Measurements from ENCODE around the gene MYL3. TPM values are rescaled to one million over a fixed set of nuclear protein-coding genes. Genes with fewer than 3 reads are reported as not detected.

Gene MYL3
- total and polyA plus RNA-seq, 2 experiments from 2014 or later, result not detected

DNA sequence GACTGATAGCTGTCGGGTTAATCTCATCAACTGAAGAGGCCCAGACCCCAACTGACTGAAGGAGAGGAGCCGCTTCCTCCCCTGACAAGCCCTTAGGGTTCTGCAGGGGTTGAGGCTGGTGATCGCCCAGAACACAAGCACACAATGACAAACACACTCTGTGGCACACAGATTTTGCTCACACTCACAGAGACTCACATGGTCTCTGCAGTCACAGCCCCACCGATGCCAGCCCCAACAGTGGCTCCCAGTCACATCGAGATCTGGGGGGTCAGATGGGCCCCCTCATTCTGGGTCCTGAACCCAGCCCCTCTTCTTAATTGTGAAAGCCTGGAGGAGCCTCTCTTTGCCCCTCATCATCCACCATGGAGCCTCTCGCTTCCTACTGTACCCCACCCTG, 31.0 kb upstream of the MYL3 start:
- H3K9me3 Mint-ChIP-seq, result no peaks in the 10 kb centered on the region
- H3K9me2 ChIP-seq (ENCODE audit: insufficient read depth), result no peaks in the 10 kb centered on the region
- no peak overlapping the region for H3K4me2 ChIP-seq
- H3K4me1 ChIP-seq (ENCODE audit: insufficient read depth), result peaks cover 5% of the 10 kb centered on the region
- H3K4me3 ChIP-seq, result no peak overlapping the region
- no peak overlapping the region for H3K27ac Mint-ChIP-seq
- peaks cover 11% of the 10 kb centered on the region; the same call in 2 of the 3 replicates for H3K4me1 Mint-ChIP-seq
- H3F3A ChIP-seq (replicated peaks; ENCODE audit: low read depth), result no peaks in the 10 kb centered on the region
- ATAC-seq (no peak), DNase-seq (ENCODE audit: low spot score) (no peak)
- no peaks in the 10 kb centered on the region for H3K36me3 Mint-ChIP-seq (ENCODE audit: low read depth)
- H2AFZ ChIP-seq, result no peak overlapping the region
- H3K27me3 ChIP-seq (ENCODE audit: insufficient read depth), result peaks cover 65% of the 10 kb centered on the region
- no peaks in the 10 kb centered on the region for H3K36me3 ChIP-seq (ENCODE audit: insufficient read depth)
- peaks cover 67% of the 10 kb centered on the region for H3K27me3 Mint-ChIP-seq (ENCODE audit: insufficient read depth, low read depth, poor library complexity)
- H3K4me3 Mint-ChIP-seq, result no peak overlapping the region
- TF ChIP-seq ETS1 (IDR thresholded peaks at IDR 0.05) (no peak), REST (IDR thresholded peaks at IDR 0.05; ENCODE audit: unreplicated experiment) (no peak), ZNF331 (CRISPR knock-in tag; IDR thresholded peaks at IDR 0.05; ENCODE audit: low read depth) (no peak), POLR2AphosphoS5 (IDR thresholded peaks at IDR 0.05; ENCODE audit: low read depth) (no peak), EZH2 (IDR thresholded peaks at IDR 0.05; ENCODE audit: low read depth, unreplicated experiment) (no peak), ZNF114 (CRISPR knock-in tag; IDR thresholded peaks at IDR 0.05) (no peak), JUNB (IDR thresholded peaks at IDR 0.05; ENCODE audit: unreplicated experiment) (no peak), EZH2phosphoT487 (IDR thresholded peaks at IDR 0.05; ENCODE audit: unreplicated experiment) (no peak), NANOG (IDR thresholded peaks at IDR 0.05; ENCODE audit: borderline replicate concordance) (no peak)
- TF ChIP-seq, protein P1, sequence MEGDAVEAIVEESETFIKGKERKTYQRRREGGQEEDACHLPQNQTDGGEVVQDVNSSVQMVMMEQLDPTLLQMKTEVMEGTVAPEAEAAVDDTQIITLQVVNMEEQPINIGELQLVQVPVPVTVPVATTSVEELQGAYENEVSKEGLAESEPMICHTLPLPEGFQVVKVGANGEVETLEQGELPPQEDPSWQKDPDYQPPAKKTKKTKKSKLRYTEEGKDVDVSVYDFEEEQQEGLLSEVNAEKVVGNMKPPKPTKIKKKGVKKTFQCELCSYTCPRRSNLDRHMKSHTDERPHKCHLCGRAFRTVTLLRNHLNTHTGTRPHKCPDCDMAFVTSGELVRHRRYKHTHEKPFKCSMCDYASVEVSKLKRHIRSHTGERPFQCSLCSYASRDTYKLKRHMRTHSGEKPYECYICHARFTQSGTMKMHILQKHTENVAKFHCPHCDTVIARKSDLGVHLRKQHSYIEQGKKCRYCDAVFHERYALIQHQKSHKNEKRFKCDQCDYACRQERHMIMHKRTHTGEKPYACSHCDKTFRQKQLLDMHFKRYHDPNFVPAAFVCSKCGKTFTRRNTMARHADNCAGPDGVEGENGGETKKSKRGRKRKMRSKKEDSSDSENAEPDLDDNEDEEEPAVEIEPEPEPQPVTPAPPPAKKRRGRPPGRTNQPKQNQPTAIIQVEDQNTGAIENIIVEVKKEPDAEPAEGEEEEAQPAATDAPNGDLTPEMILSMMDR (conservative IDR thresholded peaks at IDR 0.05; ENCODE audit: low read depth in 2 of 2), result no peak
- H3K79me2 ChIP-seq (replicated peaks; ENCODE audit: insufficient read depth), result no peaks in the 10 kb centered on the region
- H3K27ac ChIP-seq (ENCODE audit: low read depth), result no peak overlapping the region
- H4K20me1 ChIP-seq (replicated peaks; ENCODE audit: insufficient read depth), result 0 out of 2 replicates have a peak, but pooled peaks cover 2% of the 10 kb centered on the region
